Measurements from ENCODE around the gene FLNB. TPM values are rescaled to one million over a fixed set of nuclear protein-coding genes. Genes with fewer than 3 reads are reported as not detected.

FLNB gene
- total and polyA plus RNA-seq, 2 of the 8 experiments (the other 6 are each of a cell fraction or from before 2014, with no cell fraction given), result 72.3 to 118 TPM

GRCh38 chr3:58192069-58192468 is 183.8 kb downstream of the FLNB start:
- no peak overlapping the region for H2BK120ac ChIP-seq (replicated peaks; ENCODE audit: low read depth, low read length)
- no peak overlapping the region for H2AFZ ChIP-seq (ENCODE audit: low read length)
- H3K27me3 ChIP-seq (replicated peaks in 1 of 4; ENCODE audit: control insufficient read depth in 3 of 4, extremely low read depth in 1 of 4, insufficient read depth in 3 of 4, low read length in 3 of 4), result no peaks in the 10 kb centered on the region
- H3K9me3 ChIP-seq (ENCODE audit: insufficient read depth in 2 of 2, low read depth in 1 of 2, low read length in 1 of 2), result no peaks in the 10 kb centered on the region
- no peak overlapping the region for H4K8ac ChIP-seq (ENCODE audit: extremely low read depth, insufficient read depth, low read length)
- ChIA-PET CTCF (ENCODE audit: partially characterized antibody) (interaction anchor here (0.5 to 3.8 kb wide), 4 partner anchors 14 to 41 kb away, joined by 3 to 15 read pairs (median 4); no protein-coding TSS in a partner anchor), POLR2A (ENCODE audit: partially characterized antibody) (no interaction called here)
- H3K14ac ChIP-seq (ENCODE audit: insufficient read length), result no peak overlapping the region
- H3K23me2 ChIP-seq (ENCODE audit: low read depth, low read length), result no peaks in the 10 kb centered on the region
- H4K5ac ChIP-seq (ENCODE audit: insufficient read length, low read depth, low read length), result no peak overlapping the region
- no peak overlapping the region for H2AK5ac ChIP-seq (ENCODE audit: low read depth, low read length)
- H3K27ac ChIP-seq (ENCODE audit: low read depth, low read length), result no peak overlapping the region
- no peaks in the 10 kb centered on the region for H3K36me3 ChIP-seq (ENCODE audit: control insufficient read depth in 2 of 4, insufficient read depth in 4 of 4, low read length in 3 of 4)
- H2BK15ac ChIP-seq (ENCODE audit: low read length), result no peak overlapping the region
- H3K23ac ChIP-seq (ENCODE audit: insufficient read length), result no peak overlapping the region
- WGBS, 2 experiments (ENCODE audit: extremely low coverage in 1 of 2, insufficient coverage in 1 of 2, insufficient read length in 1 of 2, insufficient replicate concordance in 2 of 2, low coverage in 1 of 2, low lambda C conversion rate in 2 of 2, missing lambda C conversion rate in 1 of 2), result 86% methylated on average over 5 of the region's 5 CpGs; no CpG with 5 or more reads in 1 of the 2 experiments
- no peak overlapping the region for H4K91ac ChIP-seq (replicated peaks; ENCODE audit: insufficient read length, low read length)
- H3K9ac ChIP-seq (replicated peaks in 1 of 4; ENCODE audit: extremely low read depth in 1 of 4, low read depth in 3 of 4, low read length in 3 of 4), result no peak overlapping the region
- no peaks in the 10 kb centered on the region for H4K20me1 ChIP-seq (replicated peaks in 1 of 2; ENCODE audit: control insufficient read depth in 1 of 2, insufficient read depth in 2 of 2, low read length in 2 of 2)
- no peak overlapping the region for H3K4ac ChIP-seq (replicated peaks; ENCODE audit: insufficient read length, low read depth, low read length)
- no peak for FAIRE-seq
- no peak overlapping the region for H3K4me2 ChIP-seq (ENCODE audit: insufficient read depth in 1 of 2, low read depth in 2 of 2, low read length in 2 of 2)
- no peak overlapping the region for H3K4me3 ChIP-seq (ENCODE audit: extremely low read depth in 1 of 4, insufficient read depth in 2 of 4, low read depth in 3 of 4, low read length in 4 of 4)
- no peak for DNase-seq (ENCODE audit: low read depth in 1 of 2, low spot score in 2 of 2)
- no peak overlapping the region for H2BK20ac ChIP-seq (ENCODE audit: low read length)
- no peak overlapping the region for H3K56ac ChIP-seq (replicated peaks; ENCODE audit: insufficient read length, low read depth, low read length)
- peaks cover 0 to 4% (median 1%) of the 10 kb centered on the region in 4 experiments; a peak in 2 of 7 replicates for H3K4me1 ChIP-seq (replicated peaks in 1 of 4; ENCODE audit: control insufficient read depth in 3 of 4, insufficient read depth in 4 of 4, low read length in 3 of 4)
- H2BK5ac ChIP-seq (ENCODE audit: low read depth, low read length), result no peak overlapping the region
- no peaks in the 10 kb centered on the region for H3K79me2 ChIP-seq (ENCODE audit: control insufficient read depth in 1 of 2, insufficient read depth in 2 of 2, low read length in 2 of 2)
- no peak overlapping the region for H3K18ac ChIP-seq (ENCODE audit: extremely low read depth, low read length)
- no peak overlapping the region for H2BK12ac ChIP-seq (ENCODE audit: low read depth, low read length)
- no peaks in the 10 kb centered on the region for H3K79me1 ChIP-seq (ENCODE audit: low read depth, low read length)
- TF ChIP-seq SIX5 (IDR thresholded peaks at IDR 0.05; ENCODE audit: low read depth, low read length), result no peak
- no peak for TF ChIP-seq CHD2 (IDR thresholded peaks at IDR 0.05; ENCODE audit: low read length)
- no peak for TF ChIP-seq SUZ12 (IDR thresholded peaks at IDR 0.05; ENCODE audit: low read length)
- no peak for TF ChIP-seq TAF7 (optimal IDR thresholded peaks at IDR 0.05; ENCODE audit: borderline replicate concordance, low read depth, low read length)
- TF ChIP-seq TBP (IDR thresholded peaks at IDR 0.05; ENCODE audit: low read depth, low read length), result no peak
- no peak for TF ChIP-seq HDAC6 (IDR thresholded peaks at IDR 0.05; ENCODE audit: low read depth, low read length)
- no peak for TF ChIP-seq SP1 (IDR thresholded peaks at IDR 0.05; ENCODE audit: low read depth, low read length)
- no peak for TF ChIP-seq ATF2 (IDR thresholded peaks at IDR 0.05; ENCODE audit: low read length)
- no peak for TF ChIP-seq KDM1A (IDR thresholded peaks at IDR 0.05; ENCODE audit: borderline replicate concordance, low read length)
- TF ChIP-seq ATF3 (IDR thresholded peaks at IDR 0.05; ENCODE audit: insufficient read depth, low read depth, low read length), result no peak
- no peak for TF ChIP-seq EP300 (IDR thresholded peaks at IDR 0.05; ENCODE audit: borderline replicate concordance in 1 of 2, low read depth in 2 of 2, low read length in 2 of 2)
- no peak for TF ChIP-seq RBBP5 (IDR thresholded peaks at IDR 0.05; ENCODE audit: borderline replicate concordance, low read depth, low read length)
- TF ChIP-seq SP2 (IDR thresholded peaks at IDR 0.05; ENCODE audit: low read length), result no peak
